ENCODE data around the gene CXXC5. TPM values are rescaled to one million over a fixed set of nuclear protein-coding genes. Genes with fewer than 3 reads are reported as not detected.
"Not testable (repeated sequence)": the region's sequence is repeated elsewhere in the genome, so short reads cannot be mapped to it uniquely, and the experiment has no call there.

CXXC5 gene
- total RNA-seq, 1 donor from 2014 or later, result 246 TPM

DNA sequence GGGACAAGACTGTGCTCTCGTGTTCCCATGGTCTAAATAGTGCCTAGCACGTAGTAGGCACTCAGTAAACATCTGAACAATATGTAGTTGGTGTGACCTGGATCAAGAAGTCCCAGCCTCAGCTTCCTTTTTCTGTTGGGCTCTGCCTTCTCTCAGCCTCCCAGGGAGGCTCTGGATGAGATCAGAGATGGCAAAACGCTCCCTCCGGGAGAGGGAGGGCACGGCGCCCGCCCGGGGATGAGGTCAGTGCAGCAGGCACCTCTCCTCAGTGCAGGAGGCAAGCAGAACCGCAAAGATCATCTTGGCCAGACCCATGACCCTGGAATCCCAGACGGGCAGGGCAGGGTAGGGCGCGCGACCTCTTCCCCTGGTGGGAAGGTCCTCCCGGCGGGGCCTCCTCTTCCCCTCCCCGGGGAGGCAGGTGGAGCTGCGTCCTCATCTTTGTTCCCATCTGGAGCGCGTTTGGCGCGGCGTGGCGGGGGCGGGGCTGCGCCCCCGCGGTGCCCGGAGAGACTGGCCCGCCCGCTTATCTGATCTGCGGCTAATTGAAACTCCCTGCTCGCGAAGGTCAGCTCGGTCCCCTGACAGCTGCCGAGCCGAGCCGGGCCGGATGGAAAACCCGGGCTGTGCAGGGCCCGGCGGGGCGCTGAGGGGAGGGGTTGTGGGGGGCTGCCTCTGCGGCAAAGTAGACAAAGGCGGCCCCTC, 60.9 kb downstream of the CXXC5 start:
- peak; percentile 96 for DNase-seq (ENCODE audit: low read depth)

DNA sequence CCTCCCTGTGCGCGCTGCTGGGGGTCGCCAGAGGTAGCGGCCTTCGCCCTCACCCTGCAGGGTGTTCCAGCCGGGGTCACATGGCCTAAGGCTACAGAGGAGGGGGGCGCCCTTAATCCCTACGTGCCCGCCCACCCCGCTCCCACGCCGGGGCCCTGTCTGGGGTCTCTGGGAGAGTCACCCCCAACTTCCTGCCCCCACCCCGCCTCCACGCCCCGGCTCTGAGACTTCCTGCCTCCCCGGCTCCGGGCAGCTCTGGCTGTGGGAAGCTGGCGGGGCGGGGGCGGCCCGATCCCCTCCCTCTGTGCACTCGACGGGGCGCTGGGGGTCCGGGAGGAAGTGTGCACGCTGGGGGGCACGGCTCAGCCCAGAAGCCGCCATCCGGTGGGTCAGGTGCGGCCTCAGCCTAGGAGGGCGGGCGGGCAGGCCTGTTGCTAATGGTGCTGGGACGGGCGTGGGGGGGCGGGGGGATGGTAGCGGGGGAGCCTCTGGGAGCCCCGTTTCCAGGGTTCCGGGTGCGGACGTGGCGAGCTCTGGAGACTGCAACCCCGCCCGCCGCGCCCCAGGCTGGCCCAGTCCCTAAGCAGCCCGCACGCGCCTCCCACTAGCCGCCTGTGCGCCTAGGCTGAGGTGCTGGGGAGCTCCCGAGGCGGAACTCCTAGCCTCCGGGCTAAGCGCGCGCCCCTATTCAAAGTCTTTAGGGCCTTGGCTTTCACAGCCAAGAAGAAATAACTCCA, 61.6 kb downstream of the CXXC5 start:
- no peak for DNase-seq (ENCODE audit: low read depth)

DNA sequence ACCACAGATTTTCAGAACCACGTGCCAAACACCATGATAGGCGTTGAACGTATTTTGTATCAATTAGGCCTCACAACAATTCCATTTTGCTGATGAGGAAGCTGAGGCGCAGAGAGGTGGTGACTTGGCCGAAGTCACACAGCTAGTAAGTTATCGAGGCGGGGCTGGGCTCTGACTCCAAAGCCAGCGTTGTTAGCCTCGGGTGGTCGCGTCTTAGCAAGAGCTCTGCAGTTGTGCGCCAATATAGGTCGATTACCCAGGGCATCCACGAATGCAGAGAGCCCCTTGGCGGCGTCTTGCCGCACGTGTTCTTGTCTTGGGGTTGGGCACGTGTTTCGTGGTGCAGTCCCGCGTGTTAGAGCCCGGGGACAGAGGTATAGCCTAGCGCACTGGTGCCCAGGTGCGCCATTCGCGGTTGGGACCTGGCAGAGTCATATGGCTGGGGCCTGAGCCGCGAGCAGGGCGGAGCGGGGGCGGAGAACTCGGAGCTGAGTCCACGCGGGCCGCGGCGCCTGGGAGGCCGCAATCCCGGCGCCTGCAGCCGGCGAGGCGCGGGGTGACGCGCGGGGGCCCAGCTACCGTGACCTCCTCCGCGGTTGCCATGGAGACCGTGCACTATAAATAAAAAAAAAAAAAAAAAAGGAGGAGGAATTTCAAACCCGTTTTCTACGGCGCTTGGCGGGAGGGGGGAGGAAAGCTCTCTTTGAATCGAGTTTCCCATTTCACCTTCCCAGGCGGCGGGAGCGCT, 62.3 kb downstream of the CXXC5 start:
- DNase-seq (ENCODE audit: low read depth), result peak; percentile 57

DNA sequence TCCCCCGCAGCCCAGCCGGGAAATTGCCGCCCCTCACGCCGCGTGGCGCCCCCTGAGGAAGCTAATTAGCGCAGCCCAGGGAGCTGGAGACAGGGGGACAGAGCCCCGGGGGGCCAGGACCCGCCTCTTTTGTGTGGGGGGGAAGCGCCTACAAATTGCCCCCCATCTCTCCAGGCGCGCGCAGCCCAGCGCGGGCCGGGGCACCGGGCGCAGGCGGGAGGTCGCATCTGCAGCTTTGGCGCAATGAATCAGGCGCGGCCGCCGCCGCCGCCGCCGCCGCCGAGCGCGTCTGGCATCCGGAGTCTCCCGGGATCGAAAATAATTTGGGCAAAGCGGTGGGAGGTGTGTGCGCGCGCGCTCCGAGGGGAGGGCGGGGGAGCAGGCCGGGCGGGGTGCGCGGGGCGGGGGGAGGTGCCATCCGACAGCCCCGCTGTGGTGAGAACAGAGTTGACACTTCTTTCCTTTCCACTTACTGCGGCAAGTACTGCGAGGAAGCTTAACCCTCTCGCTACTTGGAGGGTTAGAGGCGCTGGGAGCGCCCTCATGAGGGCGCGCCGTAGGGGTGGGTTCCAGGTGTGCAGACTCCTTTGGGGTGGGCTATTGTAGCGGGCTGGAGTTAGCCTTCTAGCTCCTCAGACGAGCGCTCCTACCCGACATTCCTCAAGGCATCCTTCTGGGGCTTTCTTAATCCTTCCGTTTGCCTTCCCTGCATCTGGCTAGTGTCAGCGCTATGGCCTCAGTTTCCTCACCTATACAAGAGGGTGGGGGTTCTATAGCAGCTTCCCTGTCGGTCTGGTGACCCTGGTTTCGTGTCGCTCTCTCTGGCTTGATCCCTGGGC, 63.1 kb downstream of the CXXC5 start:
- DNase-seq (ENCODE audit: low read depth), result peak; percentile 84

DNA sequence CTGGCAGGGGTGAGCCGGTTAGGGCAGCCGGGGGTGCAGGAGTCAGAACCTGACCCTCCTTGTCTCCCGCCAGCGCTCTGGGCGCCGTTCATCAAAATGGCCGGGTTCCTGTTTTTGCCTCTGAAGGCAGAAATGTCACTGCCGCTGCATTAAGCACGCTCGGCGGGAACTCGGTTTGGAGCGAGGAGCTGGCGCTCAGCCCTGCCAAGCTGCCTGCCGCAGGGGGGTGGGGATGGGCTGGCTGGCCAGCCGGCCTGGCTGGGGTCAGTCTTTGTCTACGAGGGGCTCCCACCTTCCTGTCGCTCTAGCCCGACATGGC, 63.7 kb downstream of the CXXC5 start:
- DNase-seq (ENCODE audit: low read depth), result no peak

DNA sequence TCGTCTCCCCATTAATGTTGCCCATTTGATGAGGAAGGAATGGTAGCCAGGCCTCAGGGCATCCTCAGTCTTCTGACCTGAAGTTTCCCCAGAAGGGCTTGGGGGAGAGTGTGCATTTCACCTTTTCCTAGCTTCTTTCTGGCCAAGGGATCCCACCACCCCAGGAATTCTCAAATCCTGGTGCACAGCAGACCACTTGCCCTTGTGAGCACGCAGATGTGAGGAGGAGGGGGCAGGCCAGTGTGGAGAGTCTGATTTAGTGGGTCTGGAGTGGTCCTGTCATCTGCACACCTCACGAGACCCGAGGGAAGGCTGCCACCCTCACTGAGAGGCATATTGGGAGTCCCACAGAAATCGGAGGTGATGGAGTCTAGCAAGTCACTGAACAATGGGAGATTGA, 64.3 kb downstream of the CXXC5 start:
- no peak for DNase-seq (ENCODE audit: low read depth)

DNA sequence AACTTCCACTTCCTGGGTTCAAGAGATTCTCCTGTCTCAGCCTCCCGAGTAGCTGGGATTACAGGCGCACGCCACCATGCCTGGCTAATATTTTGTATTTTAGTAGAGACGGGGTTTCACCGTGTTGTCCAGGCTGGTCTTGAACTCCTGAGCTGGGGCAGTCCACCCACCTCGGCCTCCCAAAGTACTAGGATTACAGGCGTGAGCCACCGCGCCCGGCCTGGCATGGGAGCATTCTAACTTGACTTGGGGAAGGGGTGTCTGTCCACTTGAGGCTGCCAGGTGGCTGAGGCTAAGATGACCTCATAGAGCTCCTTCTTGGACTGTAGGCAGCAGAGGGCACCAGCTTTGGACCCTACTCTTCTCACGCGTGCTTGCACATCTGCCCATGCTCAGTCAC, 65.7 kb downstream of the CXXC5 start:
- not testable (repeated sequence) for DNase-seq (ENCODE audit: low read depth)

DNA sequence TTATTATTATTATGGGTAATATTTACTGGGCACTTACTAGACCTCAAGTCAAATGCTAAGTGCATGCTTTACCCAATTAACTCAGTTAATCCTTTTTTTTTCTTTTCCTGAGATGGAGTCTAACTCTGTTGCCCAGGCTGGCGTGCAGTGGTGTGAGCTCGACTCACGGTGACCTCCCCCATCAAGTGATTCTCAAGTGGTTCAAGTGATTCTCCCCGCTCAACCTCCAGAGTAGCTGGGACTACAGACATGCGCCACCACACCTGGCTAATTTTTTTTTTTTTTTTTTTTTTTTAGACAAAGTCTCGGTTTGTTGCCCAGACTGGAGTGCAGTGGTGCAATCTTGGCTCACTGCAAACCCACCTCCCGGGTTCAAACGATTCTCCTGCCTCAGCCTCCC, 69.1 kb downstream of the CXXC5 start:
- no peak for DNase-seq (ENCODE audit: low read depth)

DNA sequence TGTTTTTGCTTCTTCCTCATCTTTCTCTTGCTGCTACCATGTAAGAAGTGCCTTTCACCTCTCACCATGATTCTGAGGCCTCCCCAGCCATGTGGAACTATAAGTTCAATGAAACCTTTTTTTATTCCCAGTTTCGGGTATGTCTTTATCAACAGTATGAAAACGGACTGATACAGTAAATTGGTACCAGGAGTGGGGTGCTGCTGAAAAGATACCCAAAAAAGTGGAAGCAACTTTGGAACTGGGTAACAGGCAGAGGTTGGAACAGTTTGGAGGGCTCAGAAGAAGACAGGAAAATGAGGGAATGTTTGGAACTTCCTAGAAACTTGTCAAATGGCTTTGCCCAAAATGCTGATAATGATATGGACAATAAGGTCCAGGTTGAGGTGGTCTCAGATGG, 70.3 kb downstream of the CXXC5 start:
- not testable (repeated sequence) for DNase-seq (ENCODE audit: low read depth)

DNA sequence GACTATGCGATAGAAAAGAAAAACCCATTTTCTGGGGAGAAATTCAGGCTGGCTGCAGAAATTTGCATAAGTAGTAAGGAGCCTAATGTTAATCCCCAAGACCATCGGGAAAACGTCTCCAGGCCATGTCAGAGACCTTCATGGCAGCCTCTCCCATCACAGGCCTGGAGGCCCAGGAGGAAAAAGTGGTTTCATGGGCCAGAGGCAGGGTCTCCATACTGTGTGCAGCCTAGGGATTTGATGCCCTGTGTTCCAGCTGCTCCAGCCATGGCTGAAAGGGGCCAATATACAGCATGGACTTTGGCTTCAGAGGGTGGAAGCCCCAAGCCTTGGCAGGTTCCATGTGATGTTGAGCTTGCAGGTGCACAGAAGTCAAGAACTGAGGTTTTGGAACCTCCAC, 71.8 kb downstream of the CXXC5 start:
- DNase-seq (ENCODE audit: low read depth), result not testable (repeated sequence)

DNA sequence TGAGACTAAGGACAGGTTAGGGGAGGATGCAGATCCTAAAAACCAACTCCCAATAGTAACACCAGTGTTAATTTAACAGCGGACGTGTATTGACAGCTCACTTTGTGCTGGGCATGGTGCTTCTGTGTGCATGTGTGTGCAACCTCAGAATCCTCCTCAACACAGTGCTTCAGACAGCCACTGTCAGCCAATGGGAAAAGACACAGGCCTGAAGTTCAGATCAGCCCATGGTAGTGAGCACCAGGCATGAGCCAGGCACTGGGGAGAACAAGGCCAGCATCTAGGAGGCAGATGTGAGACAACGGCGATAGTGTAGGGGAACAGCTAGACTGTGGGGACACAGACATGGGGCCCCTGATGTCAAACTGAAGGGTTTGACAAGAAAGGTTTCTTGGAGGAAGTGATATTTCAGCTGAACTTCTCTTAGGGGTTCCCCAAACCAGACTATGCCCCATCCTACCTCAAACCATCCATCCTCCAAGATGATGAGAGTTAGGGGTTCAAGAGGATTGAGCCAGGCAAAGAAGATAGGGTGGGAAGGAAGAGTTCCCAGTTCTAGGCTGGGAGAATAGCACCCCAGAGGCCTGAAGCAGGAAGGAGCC, 75.9 kb downstream of the CXXC5 start:
- DNase-seq (ENCODE audit: low read depth), result no peak

DNA sequence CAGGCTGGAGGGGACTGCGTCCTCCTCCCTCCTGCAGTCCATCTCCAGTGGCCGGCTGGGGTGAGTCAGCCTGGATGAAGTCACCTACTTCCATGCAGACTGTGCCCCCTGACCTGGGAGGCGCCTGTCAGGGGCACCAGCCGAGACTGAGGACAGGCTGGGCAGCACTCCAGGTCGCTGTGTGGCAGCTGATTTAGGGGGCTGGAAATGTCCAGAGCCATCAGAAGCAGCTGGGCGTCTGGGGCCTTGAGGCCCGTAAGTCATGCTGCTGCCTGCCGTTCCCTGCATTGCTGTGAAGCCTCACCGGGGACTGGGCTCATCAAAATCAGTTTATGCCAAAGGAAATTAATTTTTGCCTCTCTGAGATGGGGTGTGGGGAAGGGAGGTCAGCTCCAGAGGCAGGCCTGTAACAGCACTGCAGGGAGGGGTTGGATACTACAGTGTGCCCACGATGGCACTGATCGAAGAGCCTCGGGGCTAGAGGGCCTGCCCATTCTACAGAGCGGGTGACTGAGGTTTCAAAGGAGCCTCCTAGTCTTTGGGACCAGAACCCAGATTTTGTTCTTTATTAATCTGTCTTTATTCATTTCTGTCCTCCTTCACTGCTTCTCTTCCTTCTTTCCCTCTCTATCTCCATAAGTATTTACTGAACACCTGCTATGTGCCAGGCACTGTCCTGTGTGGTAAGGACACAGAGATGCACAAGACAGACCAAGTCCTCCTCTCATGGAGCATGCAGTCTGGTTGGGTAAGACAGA, 77.1 kb downstream of the CXXC5 start:
- peak; percentile 99 for DNase-seq (ENCODE audit: low read depth)

DNA sequence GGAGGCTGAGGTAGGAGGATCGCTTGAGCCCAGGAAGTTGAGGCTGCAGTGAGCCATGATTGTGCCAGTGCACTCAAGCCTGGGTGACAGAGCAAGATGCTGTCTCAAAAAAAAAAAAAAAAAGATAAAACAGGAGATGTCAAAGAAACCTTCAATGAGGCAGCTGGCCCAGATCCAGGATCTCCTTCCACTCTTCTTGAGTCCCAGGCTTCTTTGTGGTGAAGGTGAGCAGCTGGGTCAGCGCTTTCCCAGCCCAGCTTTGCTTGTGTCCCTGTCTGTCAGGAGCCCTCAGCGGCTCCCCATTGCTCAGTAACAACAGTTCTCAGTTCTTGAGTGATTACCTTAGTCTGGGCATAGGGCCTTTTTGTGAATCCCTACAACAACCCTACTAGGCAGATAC, 78.1 kb downstream of the CXXC5 start:
- peak; percentile 63 for DNase-seq (ENCODE audit: low read depth)

DNA sequence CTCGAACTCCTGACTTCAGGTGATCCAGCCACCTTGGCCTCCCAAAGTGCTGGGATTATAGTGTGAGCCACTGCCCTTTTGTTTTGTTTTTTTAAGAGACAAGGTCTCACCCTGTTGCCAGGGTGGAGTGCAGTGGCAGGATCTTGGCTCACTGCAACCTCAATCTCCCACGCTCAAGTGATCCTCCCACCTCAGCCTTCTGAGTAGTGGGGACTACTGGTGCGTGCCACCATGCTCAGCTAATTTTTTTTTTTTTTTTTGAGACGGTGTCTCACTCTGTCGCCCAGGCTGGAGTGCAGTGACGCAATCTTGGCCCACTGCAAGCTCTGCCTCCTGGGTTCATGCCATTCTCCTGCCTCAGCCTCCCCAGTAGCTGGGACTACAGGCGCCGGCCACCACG, 79.5 kb downstream of the CXXC5 start:
- not testable (repeated sequence) for DNase-seq (ENCODE audit: low read depth)

DNA sequence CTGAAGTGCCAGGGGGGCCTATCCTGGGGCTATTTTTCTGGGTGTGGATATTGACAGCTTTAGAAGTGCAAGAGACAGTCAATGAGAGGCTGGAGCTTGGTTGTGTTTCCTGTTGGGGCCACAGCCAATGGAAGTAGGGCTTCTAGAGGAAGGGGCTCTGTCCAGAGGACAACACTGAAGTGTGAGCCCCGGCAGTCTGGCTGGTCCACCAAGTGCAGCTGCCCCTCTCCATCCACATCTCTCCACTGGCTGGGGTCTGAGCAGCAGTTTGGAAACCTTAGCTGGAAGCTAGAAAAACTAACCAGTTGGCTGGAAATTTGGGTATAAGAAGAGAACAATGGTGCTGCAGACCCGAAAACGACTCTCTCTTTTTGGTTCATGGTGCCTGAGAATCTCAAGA, 83.1 kb downstream of the CXXC5 start:
- DNase-seq (ENCODE audit: low read depth), result no peak

DNA sequence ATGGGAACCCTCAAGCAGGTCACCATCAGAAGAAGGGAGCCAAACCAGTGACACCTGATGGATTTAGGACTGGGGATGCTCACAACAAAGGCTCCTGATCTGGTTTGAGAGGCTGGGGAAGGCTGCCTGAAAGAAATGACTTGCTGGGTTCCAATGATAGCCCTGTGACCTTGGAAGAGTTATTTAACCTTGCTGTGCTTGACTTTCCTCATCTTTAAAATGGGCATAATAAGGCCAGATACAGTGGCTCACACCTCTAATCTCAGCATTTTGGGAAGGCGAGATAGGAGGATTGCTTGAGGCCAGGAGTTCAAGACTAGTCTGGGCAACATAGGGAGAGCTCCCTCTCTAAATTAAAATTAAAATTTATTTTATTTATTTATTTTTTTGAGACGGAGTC, 83.9 kb downstream of the CXXC5 start:
- no peak for DNase-seq (ENCODE audit: low read depth)

DNA sequence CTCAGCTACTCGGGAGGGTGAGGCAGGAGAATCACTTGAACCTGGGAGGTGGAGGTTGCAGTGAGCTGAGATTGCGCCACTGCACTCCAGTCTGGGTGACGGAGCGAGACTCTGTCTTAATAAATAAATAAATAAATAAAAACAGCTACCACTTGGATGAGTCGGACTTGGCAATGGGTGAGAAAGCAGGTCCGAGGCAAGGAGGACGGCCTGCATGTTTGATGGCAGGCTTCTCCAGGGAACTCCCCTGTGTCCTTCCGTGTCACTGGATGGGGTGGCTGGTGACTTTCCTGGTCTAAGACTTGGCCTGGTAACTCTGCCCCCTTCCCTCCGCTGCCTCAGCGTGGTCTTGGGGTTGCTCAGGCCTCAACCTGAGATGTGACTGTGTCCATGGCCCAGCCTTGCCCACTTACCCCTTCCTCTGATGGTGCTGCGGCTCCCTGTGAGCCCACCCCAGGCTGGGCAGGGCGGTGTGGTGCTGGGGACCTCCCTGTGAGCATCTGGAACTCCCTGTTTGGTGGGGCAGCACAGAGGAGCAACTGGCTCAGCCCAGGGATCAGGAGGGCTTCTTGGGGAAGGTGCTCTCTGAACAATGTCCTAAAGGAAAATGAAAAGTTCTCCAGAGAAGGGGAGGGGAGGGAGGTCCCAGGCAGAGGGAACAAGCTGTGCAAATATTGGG, 85.0 kb downstream of the CXXC5 start:
- no peak for DNase-seq (ENCODE audit: low read depth)
